ENCODE data around the gene SPATA13. TPM values are rescaled to one million over a fixed set of nuclear protein-coding genes. Genes with fewer than 3 reads are reported as not detected.

Gene SPATA13
- total and polyA plus RNA-seq, 2 donors (not counting 3 experiments of a cell fraction or from before 2014, with no cell fraction given), result 6.6 to 12.9 TPM

DNA sequence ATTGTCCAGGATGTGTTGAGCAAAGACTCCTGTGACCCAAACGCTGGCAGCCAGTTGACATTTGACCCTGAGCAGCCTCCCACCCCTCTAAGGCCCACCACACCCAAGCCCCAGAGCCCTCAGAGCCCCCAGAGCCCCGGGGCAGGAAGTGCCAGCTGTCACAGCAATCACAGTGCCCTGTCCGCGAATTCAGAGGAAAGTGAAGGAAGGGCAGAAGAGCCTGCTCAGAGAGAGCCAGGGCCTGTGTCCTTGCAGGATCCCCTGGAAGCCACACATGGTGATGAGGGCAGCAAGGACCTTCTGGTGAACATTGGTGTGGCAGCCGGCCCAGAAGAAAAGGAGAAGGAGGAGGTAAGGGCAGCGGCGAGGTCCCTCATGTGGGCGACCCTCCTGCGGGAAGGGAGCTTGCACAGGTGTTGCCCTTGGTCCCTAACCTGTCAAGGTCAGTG lies 63.7 kb downstream of the SPATA13 start:
- ChIA-PET POLR2A (no interaction called here), CTCF (interaction anchor here (0.9 to 1.5 kb wide), 4 partner anchors 64 to 205 kb away, joined by 3 to 5 read pairs (median 3); no protein-coding TSS in a partner anchor)

More for the DNA sequence above, 63.7 kb downstream of the SPATA13 start:
- Histone ChIP-seq H3K27ac (ENCODE audit: insufficient read depth, low read depth, low read length) (no peak overlapping the region), H3K4me1 (ENCODE audit: control insufficient read depth, extremely low read depth, insufficient read depth, low read length) (no peaks in the 10 kb centered on the region), H3K9me1 (replicated peaks; ENCODE audit: control insufficient read depth, extremely low read depth, insufficient read depth, low read length) (no peaks in the 10 kb centered on the region), H3K4me3 (replicated peaks in 1 of 3; ENCODE audit: insufficient read depth in 1 of 3, low read depth in 1 of 3, low read length in 3 of 3) (no peak overlapping the region), H3K4me2 (ENCODE audit: insufficient read depth, low read length) (no peak overlapping the region), H3K79me2 (ENCODE audit: control insufficient read depth, insufficient read depth, low read length) (no peaks in the 10 kb centered on the region), H3K9ac (replicated peaks; ENCODE audit: extremely low read depth, insufficient read depth, low read length) (no peak overlapping the region), H3K27me3 (ENCODE audit: control insufficient read depth in 2 of 2, insufficient read depth in 2 of 2, low read length in 2 of 2) (no peaks in the 10 kb centered on the region), H3K9me3 (replicated peaks; ENCODE audit: control insufficient read depth, insufficient read depth, low read length) (no peaks in the 10 kb centered on the region), H4K20me1 (replicated peaks; ENCODE audit: control insufficient read depth, extremely low read depth, insufficient read depth, low read length) (no peaks in the 10 kb centered on the region), H2AFZ (ENCODE audit: low read depth, low read length) (no peak overlapping the region), H3K36me3 (ENCODE audit: control insufficient read depth in 2 of 2, extremely low read depth in 1 of 2, insufficient read depth in 2 of 2, low read length in 2 of 2) (no peaks in the 10 kb centered on the region)
- dilution Hi-C loops (cut with MboI; ENCODE audit: extremely low pct_ligation_motif_present, low sequenced_read_pairs), result no loop called here
- intact Hi-C loops (cut with micrococcal nuclease), result loop anchor here (10.0 kb wide), 1 partner anchor 759 kb away; no protein-coding TSS in a partner anchor
- no TSS peak for BruUV-seq (replicated peaks)
- FAIRE-seq (no peak), DNase-seq (ENCODE audit: low read depth, low spot score) (no peak)
- TF ChIP-seq MAX (IDR thresholded peaks at IDR 0.05; ENCODE audit: insufficient read depth, insufficient read length), result no peak
- no peak for TF ChIP-seq POLR2AphosphoS5 (IDR thresholded peaks at IDR 0.05; ENCODE audit: insufficient read depth, low read depth, low read length)
- no peak for TF ChIP-seq FOS (IDR thresholded peaks at IDR 0.05; ENCODE audit: borderline replicate concordance, insufficient read depth, low read length)
- TF ChIP-seq JUN (IDR thresholded peaks at IDR 0.05; ENCODE audit: borderline replicate concordance, insufficient read depth, insufficient read length, low read depth), result no peak
- no peak for TF ChIP-seq MYC (IDR thresholded peaks at IDR 0.05; ENCODE audit: low read depth, low read length)
- TF ChIP-seq, protein P1, sequence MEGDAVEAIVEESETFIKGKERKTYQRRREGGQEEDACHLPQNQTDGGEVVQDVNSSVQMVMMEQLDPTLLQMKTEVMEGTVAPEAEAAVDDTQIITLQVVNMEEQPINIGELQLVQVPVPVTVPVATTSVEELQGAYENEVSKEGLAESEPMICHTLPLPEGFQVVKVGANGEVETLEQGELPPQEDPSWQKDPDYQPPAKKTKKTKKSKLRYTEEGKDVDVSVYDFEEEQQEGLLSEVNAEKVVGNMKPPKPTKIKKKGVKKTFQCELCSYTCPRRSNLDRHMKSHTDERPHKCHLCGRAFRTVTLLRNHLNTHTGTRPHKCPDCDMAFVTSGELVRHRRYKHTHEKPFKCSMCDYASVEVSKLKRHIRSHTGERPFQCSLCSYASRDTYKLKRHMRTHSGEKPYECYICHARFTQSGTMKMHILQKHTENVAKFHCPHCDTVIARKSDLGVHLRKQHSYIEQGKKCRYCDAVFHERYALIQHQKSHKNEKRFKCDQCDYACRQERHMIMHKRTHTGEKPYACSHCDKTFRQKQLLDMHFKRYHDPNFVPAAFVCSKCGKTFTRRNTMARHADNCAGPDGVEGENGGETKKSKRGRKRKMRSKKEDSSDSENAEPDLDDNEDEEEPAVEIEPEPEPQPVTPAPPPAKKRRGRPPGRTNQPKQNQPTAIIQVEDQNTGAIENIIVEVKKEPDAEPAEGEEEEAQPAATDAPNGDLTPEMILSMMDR (IDR thresholded peaks at IDR 0.05; ENCODE audit: extremely low read depth in 1 of 2, insufficient read depth in 1 of 2, low read depth in 1 of 2, low read length in 2 of 2), result no peak
- no peak for TF ChIP-seq EZH2 (IDR thresholded peaks at IDR 0.05; ENCODE audit: borderline replicate concordance, low read depth, low read length, severe bottlenecking)

Data from endothelial cell of umbilical vein (primary cell).